ENCODE measurements around the gene LMBR1.

DNA sequence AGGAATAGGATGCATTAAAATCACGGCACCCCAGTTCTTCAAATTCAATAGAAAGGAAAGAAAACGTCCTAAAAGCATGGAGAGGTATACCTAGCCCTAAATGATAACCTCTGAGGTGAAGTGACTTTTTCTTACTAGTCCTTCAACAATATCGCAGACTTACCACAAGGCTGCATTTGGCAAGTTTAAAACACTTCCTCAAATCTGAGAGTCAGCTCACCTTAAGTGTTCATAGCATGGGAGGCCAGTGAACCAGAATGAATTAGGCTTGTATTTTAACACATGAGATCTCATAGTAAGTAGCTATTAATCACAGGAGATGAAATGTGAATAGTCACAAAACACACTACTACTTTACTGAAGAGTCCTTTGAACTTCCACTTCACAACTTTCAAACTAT, 128.2 kb downstream of the LMBR1 start:
- no peak for TF ChIP-seq BHLHE40 (IDR thresholded peaks at IDR 0.05; ENCODE audit: borderline replicate concordance)
- TF ChIP-seq ARNT (IDR thresholded peaks at IDR 0.05) = no peak
- TF ChIP-seq CTBP1 (IDR thresholded peaks at IDR 0.05; ENCODE audit: borderline replicate concordance) = no peak
- no peak for TF ChIP-seq ELF4 (IDR thresholded peaks at IDR 0.05)
- TF ChIP-seq TARDBP (IDR thresholded peaks at IDR 0.05) = no peak
